ENCODE data around the gene FRS2. TPM values are rescaled to one million over a fixed set of nuclear protein-coding genes. Genes with fewer than 3 reads are reported as not detected.

FRS2 gene
- total RNA-seq, 1 donor from 2014 or later: 31.4 TPM

- Mint-ChIP-seq H3K4me3 (no peak overlapping the region), H3K27ac (ENCODE audit: unreplicated experiment) (no peak overlapping the region), H3K4me1 (no peaks in the 10 kb centered on the region), H3K9me3 (no peaks in the 10 kb centered on the region), H3K36me3 (ENCODE audit: low read depth) (no peaks in the 10 kb centered on the region), H3K27me3 (ENCODE audit: low read depth) (no peaks in the 10 kb centered on the region)
- DNase-seq (ENCODE audit: low read depth, low spot score): no peak
- no peak for TF ChIP-seq CTCF (conservative IDR thresholded peaks at IDR 0.05)
These were observed 93.1 kb downstream of the FRS2 start for GRCh38 chr12:69563166-69563762.

- H3K4me3 Mint-ChIP-seq: no peak overlapping the region
These were observed 96.4 kb downstream of the FRS2 start for GRCh38 chr12:69566603-69567002.

GRCh38 chr12:69569236-69569635, 99.0 kb downstream of the FRS2 start:
- H3K27ac Mint-ChIP-seq (ENCODE audit: unreplicated experiment): no peak overlapping the region
- H3K27me3 Mint-ChIP-seq (ENCODE audit: low read depth): no peaks in the 10 kb centered on the region
- no peak for TF ChIP-seq CTCF (conservative IDR thresholded peaks at IDR 0.05)

More at GRCh38 chr12:69566603-69567002, 96.4 kb downstream of the FRS2 start:
- H3K27me3 Mint-ChIP-seq (ENCODE audit: low read depth): no peaks in the 10 kb centered on the region
- peak; percentile 34 for TF ChIP-seq CTCF (conservative IDR thresholded peaks at IDR 0.05)
- H3K4me1 Mint-ChIP-seq: no peaks in the 10 kb centered on the region
- no peaks in the 10 kb centered on the region for H3K9me3 Mint-ChIP-seq
- no peak overlapping the region for H3K27ac Mint-ChIP-seq (ENCODE audit: unreplicated experiment)
- DNase-seq (ENCODE audit: low read depth, low spot score): no peak
- no peaks in the 10 kb centered on the region for H3K36me3 Mint-ChIP-seq (ENCODE audit: low read depth)

GRCh38 chr12:69570000-69570516, 99.9 kb downstream of the FRS2 start:
- no peaks in the 10 kb centered on the region for H3K4me1 Mint-ChIP-seq
- H3K27ac Mint-ChIP-seq (ENCODE audit: unreplicated experiment): no peak overlapping the region
- DNase-seq (ENCODE audit: low read depth, low spot score): no peak
- TF ChIP-seq CTCF (conservative IDR thresholded peaks at IDR 0.05): no peak
- peaks cover 3% of the 10 kb centered on the region for H3K36me3 Mint-ChIP-seq (ENCODE audit: low read depth)
- no peaks in the 10 kb centered on the region for H3K9me3 Mint-ChIP-seq
- no peak overlapping the region for H3K4me3 Mint-ChIP-seq
- no peaks in the 10 kb centered on the region for H3K27me3 Mint-ChIP-seq (ENCODE audit: low read depth)

More at GRCh38 chr12:69569236-69569635, 99.0 kb downstream of the FRS2 start:
- Mint-ChIP-seq H3K36me3 (ENCODE audit: low read depth) (peaks cover 3% of the 10 kb centered on the region), H3K4me3 (no peak overlapping the region), H3K9me3 (no peaks in the 10 kb centered on the region), H3K4me1 (no peaks in the 10 kb centered on the region)
- no peak for DNase-seq (ENCODE audit: low read depth, low spot score)

GRCh38 chr12:69570545-69571399, 100.6 kb downstream of the FRS2 start:
- Mint-ChIP-seq H3K4me3 (no peak overlapping the region), H3K9me3 (no peaks in the 10 kb centered on the region), H3K36me3 (ENCODE audit: low read depth) (peaks cover 3% of the 10 kb centered on the region), H3K27me3 (ENCODE audit: low read depth) (no peaks in the 10 kb centered on the region), H3K27ac (ENCODE audit: unreplicated experiment) (no peak overlapping the region), H3K4me1 (no peaks in the 10 kb centered on the region)
- TF ChIP-seq CTCF (conservative IDR thresholded peaks at IDR 0.05): peak; percentile 91
- DNase-seq (ENCODE audit: low read depth, low spot score): peak; percentile 53
